HG02840 (cell line): ENCODE results near the gene TMOD3.

Source experiments
- ATAC-seq: cut with Tn5 transposase; IDR thresholded peaks from one replicate; pipeline ENCODE4 v1.9.1; 2021; ENCODE audit warnings: mild to moderate bottlenecking, moderate library complexity, moderate number of reproducible peaks; ENCODE audit not compliant: unreplicated experiment, low FRiP score

TMOD3 gene

GRCh38 chr15:51825698-51826097 is 3.8 kb upstream of the TMOD3 start:
- ATAC-seq = no peak

- no peak for ATAC-seq
These were observed 655 bp upstream of the TMOD3 start for GRCh38 chr15:51828621-51829375.

GRCh38 chr15:51830276-51830806 is 888 bp downstream of the TMOD3 start:
- no peak for ATAC-seq

- no peak for ATAC-seq
These were observed 4.3 kb downstream of the TMOD3 start for GRCh38 chr15:51833772-51834171.

GRCh38 chr15:51837792-51838251 is 8.4 kb downstream of the TMOD3 start:
- no peak for ATAC-seq

- no peak for ATAC-seq
These were observed 8.8 kb downstream of the TMOD3 start for GRCh38 chr15:51838270-51838669.

GRCh38 chr15:51840692-51841091 is 11.2 kb downstream of the TMOD3 start:
- no peak for ATAC-seq

- no peak for ATAC-seq
These were observed 12.1 kb downstream of the TMOD3 start for GRCh38 chr15:51841406-51842040.

GRCh38 chr15:51842265-51842664 is 12.8 kb downstream of the TMOD3 start:
- no peak for ATAC-seq

- no peak for ATAC-seq
These were observed 13.6 kb downstream of the TMOD3 start for GRCh38 chr15:51842852-51843737.

- ATAC-seq = no peak
These were observed 15.4 kb downstream of the TMOD3 start for GRCh38 chr15:51844747-51845426.

GRCh38 chr15:51846066-51846462 is 16.6 kb downstream of the TMOD3 start:
- no peak for ATAC-seq

- no peak for ATAC-seq
These were observed 17.2 kb downstream of the TMOD3 start for GRCh38 chr15:51846463-51847230.

GRCh38 chr15:51848811-51849210 is 19.4 kb downstream of the TMOD3 start:
- ATAC-seq = no peak

GRCh38 chr15:51849860-51850259 is 20.4 kb downstream of the TMOD3 start:
- ATAC-seq = no peak

GRCh38 chr15:51853998-51854397 is 24.5 kb downstream of the TMOD3 start:
- no peak for ATAC-seq

- no peak for ATAC-seq
These were observed 26.2 kb downstream of the TMOD3 start for GRCh38 chr15:51855612-51856011.

GRCh38 chr15:51856714-51857380 is 27.4 kb downstream of the TMOD3 start:
- no peak for ATAC-seq
